Renal pelvis (tissue), 4 donors: ENCODE measurements around the gene CDC42EP5. TPM values are rescaled to one million over a fixed set of nuclear protein-coding genes. Genes with fewer than 3 reads are reported as not detected.
"Not testable (repeated sequence)": the region's sequence is repeated elsewhere in the genome, so short reads cannot be mapped to it uniquely, and the experiment has no call there.

Experiments used
- DNase-seq: peaks from one replicate; pipeline ENCODE4 v3.0.0-alpha.2; 2013
- polyA plus RNA-seq, 3 donors: library from polyadenylated mRNA; unstranded; fragments of 120-200 nt; gene quantifications; one replicate each; pipeline ENCODE4 v1.2.1, GENCODE V29; 2013; ENCODE audit not compliant: insufficient read length in 3 of 3

The CDC42EP5 gene
- polyA plus RNA-seq, 3 donors: 27.1 to 46.5 (median 40.9) TPM

DNA sequence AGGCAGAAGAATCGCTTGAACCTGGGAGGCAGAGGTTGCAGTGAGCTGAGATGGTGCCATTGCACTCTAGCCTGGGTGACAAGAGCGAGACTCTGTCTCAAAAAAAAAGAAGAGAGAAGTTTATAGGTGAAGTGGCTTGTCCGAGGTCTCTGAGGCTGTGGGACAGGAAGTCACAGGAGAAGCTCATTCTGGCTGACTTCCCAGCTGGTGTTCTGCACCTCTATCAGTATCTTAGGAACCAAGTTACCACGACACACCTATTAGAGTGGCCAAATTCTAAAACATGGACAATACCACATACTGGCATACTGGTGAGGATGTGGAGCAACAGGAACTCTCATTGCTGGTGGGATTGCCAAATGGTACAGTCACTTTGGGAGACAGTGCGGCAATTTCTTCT, 22.2 kb upstream of the CDC42EP5 start:
- not testable (repeated sequence) for DNase-seq

GRCh38 chr19:54493967-54494585, 21.0 kb upstream of the CDC42EP5 start:
- no peak for DNase-seq

DNA sequence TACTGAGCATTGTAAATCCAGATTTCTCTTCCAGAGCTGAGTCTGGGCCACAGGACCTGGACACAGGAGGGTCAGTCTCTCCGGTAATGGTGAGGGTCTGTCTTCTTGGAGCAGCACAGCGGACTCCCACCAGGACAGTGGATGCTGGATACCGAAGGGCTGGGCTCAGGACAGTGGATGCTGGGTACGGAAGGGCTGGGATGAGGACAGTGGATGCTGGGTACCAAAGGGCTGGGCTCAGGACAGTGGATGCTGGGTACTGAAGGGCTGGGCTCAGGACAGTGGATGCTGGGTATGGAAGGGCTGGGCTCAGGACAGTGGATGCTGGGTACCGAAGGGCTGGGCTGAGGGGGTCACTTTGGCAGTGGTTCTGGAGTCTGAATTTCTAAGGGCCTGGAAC, 20.0 kb upstream of the CDC42EP5 start:
- DNase-seq: not testable (repeated sequence)

DNA sequence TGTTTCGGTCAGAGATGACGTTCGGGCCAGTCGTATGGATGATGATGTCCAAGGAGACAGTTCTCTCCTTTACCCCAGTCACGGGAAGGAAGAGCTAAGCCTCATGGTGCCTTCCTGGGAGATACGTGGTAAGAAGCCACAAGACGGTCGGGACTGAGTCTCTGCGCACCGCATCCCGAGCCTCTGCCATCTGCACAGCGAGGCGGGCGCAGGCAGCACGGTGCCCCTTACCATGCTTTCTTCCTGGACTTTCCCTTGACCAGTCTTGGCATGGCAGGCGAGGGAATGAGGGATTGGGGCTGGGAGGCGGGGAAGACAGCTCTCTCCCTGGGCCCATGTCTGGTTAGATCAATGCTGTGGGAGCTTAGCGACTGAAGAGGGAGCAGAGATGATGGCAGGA, 19.5 kb upstream of the CDC42EP5 start:
- no peak for DNase-seq

DNA sequence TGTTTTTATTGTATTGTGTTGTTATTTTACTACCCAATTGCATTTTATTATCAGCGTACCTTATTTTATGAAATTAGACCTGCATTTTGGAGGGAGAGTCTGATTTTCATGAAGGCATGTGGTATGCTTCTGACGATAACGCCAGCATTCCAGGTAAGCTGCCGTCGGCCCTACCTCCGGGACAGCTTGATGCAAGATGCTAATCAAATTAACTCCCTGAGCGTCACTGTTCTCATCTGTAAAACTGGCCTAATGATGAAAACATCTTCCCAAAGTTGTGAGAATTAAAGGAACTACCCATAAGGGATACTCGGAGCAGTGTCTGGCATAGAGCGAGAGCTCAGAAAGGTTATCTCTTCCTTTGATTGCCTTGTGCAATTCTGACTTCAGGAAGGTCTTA, 16.7 kb upstream of the CDC42EP5 start:
- DNase-seq: no peak

GRCh38 chr19:54489341-54489740, 16.2 kb upstream of the CDC42EP5 start:
- no peak for DNase-seq

DNA sequence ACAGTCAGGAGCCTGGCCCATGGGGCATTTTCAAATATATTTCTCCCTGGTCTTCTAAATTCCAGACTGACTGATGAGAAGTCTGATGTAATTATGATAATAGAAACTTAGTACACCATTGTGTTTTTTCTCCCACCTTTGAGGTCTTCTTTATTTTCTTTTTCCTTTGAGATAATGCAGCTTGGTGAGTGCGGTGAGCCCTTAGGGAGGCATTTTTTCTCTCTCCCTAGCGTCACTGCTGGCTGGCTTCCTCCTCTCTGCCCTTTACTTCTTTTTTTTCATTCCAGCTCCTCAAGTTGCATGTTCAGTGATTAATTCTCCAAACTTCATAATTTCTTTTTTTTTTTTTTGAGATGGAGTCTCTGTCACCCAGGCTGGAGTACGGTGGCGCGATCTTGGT, 12.8 kb upstream of the CDC42EP5 start:
- no peak for DNase-seq

DNA sequence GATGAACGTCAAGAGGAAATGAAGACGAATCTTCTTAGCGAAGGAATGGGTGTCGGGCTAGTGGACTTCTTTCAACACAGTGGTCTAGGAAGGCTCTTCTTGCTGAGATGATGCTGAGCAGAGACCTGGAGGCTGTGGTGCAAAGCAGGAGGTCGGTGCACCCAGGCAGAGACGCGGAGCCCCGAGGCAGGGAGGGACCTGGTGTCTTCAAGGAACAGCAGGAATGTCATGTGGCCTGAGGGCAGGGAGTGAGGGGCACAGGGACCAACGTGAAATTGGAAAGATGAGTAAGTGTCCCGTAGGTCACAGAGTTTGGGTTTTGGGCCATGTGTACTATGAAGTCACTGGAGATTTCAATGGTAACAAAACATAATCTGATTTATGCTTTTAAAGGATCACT, 11.4 kb upstream of the CDC42EP5 start:
- no peak for DNase-seq

DNA sequence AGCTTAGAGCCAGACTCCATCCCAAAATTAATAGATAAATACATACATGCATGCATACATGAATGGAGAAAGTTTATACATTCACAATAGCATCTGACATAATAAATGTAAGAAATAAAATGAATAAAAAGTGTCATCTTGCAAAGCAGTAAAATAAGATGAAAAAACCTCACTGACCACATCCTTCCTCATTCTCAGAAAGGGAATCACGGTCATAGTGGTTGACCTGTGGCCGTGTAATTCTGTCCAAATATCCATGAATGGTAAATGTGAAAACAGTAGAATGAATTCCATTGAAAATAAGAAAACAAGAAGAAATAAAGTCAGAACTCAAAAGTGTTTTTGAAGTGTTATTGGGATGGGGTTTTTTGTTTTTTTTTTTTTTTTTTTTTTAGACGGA, 9.8 kb upstream of the CDC42EP5 start:
- DNase-seq: no peak

GRCh38 chr19:54481326-54481930, 8.3 kb upstream of the CDC42EP5 start:
- peak; percentile 59 for DNase-seq

GRCh38 chr19:54480051-54480450, 7.0 kb upstream of the CDC42EP5 start:
- no peak for DNase-seq

GRCh38 chr19:54478677-54479266, 5.7 kb upstream of the CDC42EP5 start:
- DNase-seq: peak; percentile 60

DNA sequence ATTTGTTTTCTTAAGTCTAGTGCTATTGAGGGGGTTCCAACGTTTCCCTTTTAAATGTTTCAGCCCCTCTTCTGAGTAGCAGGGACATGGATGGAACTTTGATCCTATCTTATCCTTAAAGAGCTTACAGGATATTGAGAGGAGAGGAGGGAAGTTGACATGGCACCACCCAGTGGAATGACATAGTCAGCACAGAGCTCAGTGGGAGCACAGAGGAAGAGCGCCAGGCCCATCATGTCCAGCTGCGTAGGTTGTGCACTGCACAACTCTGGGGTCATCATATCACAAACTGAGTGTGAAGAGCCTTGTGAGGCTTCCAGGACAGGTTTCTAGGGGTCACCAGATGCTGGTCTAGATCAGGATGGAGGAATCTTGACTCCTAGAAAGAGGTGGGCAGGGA, 4.6 kb upstream of the CDC42EP5 start:
- DNase-seq: no peak

DNA sequence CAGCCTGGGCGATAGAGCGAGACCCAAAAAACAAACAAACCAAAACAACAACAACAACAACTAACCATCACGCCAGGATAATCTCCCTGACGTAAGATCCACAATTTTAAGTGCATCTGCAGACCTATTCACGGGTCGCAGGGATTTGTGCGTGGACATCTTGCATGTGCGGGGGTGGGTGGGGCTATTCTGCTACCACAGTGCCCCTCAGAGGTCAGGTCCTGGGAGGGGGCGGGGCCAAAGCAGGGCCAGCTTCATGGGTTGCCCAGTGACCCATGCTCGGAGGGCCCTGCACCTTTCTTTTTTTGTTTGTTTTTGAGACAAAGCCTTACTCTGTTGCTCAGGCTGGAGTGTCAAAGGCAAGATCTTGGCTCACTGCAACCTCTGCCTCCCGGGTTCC, 2.6 kb upstream of the CDC42EP5 start:
- no peak for DNase-seq

DNA sequence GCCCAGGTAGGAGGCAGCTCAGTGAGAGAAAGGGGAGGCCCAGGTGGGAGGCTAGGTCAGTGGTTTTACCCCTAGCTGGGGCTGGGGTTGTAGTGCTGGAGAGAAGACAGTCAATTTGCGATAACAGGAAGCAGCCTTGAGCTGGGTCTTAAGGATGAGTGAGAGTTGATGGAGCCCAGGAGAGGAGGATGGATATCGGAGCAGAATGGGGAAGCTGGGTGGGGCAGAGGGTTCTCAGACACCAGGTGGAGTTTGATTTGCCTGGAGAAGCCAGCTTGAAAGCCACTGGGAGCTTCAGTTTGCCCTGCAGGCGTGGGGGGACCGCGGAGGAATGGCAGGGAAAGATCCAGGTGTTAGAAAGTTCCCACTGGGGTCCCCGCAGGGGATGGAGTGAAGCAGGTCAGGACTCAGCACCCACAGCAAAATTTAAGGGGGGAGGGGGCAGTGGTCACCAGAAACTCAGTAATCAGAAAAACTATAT, 836 bp upstream of the CDC42EP5 start:
- no peak for DNase-seq

GRCh38 chr19:54470991-54471782, 1.9 kb downstream of the CDC42EP5 start:
- no peak for DNase-seq

GRCh38 chr19:54470276-54470887, 2.7 kb downstream of the CDC42EP5 start:
- no peak for DNase-seq

- DNase-seq: no peak
Measured at GRCh38 chr19:54469496-54469934, 3.6 kb downstream of the CDC42EP5 start.

DNA sequence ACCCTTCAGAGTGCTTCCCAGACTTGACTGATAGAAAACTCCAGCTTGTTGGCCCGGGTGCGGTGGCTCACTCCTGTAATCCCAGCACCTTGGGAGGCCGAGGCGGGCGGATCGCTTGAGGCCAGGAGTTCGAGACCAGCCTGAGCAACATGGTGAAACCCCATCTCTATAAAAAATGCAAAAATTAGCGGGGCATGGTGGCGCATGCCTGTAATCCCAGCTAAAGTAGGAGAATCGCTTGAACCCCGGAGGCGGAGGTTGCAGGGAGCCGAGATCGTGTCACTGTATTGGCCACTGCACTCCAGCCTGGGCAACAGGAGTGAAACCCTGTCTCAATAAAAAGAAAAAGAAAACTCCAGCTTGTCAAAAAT, 7.0 kb downstream of the CDC42EP5 start:
- not testable (repeated sequence) for DNase-seq

DNA sequence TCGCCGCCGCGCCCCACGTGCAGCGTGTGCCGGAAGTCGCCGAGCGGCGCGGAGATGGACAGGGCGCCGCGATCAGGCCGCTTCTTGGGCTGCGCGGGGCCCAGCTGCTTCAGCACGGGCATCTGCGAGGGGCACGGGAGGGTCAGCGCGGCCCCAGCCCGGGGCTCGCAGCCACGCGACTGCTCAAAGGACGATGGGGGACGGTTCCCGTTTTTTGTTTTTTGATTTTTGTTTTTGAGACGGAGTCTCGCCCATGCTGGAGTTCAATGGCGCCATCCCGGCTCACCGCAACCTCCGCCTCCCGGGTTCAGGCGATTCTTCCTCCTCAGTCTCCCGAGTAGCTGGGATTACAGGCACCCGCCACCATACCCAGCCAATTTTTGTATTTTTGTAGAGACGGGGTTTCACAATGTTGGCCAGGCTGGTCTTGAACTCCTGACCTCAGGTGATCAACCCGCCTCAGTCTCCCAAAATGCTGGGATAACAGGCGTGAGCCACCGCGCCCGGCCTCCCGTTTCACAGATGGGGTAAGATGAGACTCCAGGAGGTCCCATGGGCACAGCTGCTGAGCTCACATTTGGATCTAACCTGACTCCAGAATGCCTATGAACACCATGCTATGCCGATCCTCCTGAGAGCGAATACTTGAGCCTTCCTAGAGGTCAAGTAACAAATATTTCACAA, 7.5 kb downstream of the CDC42EP5 start:
- no peak for DNase-seq

- DNase-seq: peak; percentile 87
Measured at GRCh38 chr19:54464630-54465425, 8.3 kb downstream of the CDC42EP5 start.
